GM19395 (cell line): Measurements from ENCODE around the gene TRIM14.
"Not testable (repeated sequence)": the region's sequence is repeated elsewhere in the genome, so short reads cannot be mapped to it uniquely, and the experiment has no call there.

Experiments used
- ATAC-seq: cut with Tn5 transposase; IDR thresholded peaks from one replicate; pipeline ENCODE4 v1.9.1; 2021; ENCODE audit warnings: mild to moderate bottlenecking, moderate library complexity; ENCODE audit not compliant: unreplicated experiment

The TRIM14 gene

GRCh38 chr9:98142182-98142907, 23.3 kb upstream of the TRIM14 start:
- no peak for ATAC-seq

DNA sequence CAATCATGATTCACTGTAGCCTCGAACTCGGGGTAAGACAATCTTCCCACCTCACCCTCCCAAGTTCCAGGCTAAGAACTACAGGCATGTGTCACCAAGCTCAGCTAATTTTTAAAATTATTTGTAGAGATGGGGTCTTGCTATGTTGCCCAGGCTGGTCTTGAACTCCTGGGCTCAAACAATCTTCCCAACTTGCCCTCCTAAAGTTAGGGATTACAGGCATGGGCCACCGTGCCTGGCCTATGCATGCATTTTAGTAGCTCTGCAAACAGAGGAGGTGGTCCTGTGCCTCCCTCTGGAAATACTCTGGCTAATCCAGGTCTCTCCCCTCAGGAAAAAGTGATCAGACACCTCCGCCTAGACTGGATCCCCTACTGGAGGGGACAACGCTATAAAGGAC, 21.5 kb upstream of the TRIM14 start:
- ATAC-seq: no peak

GRCh38 chr9:98136489-98136888, 17.5 kb upstream of the TRIM14 start:
- ATAC-seq: no peak

GRCh38 chr9:98135938-98136337, 16.9 kb upstream of the TRIM14 start:
- no peak for ATAC-seq

- ATAC-seq: no peak
These were observed 16.5 kb upstream of the TRIM14 start for GRCh38 chr9:98135558-98135934.

DNA sequence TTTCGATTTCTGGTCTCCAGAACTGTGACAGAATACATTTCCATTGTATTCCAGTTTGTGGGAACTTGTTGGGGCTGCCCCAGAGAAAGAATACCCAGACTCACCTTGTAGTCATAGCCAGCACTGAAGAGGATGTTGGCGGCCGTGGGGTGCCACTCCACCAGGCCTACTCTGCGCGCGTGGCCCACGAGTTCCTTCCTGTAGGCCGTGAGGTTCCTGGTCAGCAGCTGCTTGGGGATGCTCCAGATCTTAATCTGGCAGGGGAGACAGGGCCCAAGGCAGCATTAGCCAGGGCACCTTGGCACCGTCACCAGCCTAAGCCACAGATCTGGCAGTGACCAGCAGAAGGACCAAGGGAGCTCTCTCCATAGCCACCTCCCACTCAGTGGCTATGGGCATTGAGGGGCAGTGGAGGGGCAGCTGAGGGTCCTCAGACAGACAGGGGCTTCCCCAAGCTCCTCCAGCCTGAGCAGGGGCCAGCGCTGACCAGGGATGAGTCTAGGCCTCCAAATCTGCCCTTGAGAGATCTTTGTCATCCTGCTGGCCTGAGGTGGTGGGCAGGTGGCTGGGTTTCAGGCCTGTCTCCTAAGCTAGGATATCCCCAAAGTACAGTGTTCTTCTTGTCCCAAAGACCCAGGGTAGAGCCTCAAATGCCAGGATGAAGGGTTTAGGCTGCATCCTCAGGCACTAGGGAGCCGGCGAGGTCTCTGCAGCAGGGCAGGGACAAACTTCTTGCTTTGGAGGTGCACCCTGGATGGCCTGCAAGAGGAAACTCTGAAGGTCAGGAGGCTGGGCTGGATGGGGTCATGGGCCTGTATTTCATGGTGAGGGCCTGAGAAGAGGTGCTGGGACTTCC, 15.9 kb upstream of the TRIM14 start:
- ATAC-seq: no peak

GRCh38 chr9:98132806-98133631, 14.0 kb upstream of the TRIM14 start:
- no peak for ATAC-seq

DNA sequence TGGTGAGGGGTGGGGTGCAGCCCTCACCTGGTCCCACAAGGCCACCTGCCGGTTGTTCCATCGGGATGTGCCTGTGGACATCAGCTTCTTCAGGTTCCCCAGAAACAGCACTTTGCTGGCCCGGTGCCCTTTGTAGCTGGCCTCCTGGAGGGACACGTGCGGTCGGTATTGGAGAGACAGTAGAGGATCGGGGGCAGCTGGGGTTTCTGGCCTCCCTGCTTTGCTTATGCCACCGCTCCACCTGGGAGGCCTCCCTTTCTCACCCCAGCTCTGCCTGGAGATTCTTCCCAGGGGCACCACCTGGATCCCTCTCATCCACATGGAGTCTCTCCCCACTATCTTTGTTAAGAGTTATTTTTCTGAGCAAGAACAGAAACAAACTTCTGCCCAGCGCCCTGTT, 13.1 kb upstream of the TRIM14 start:
- no peak for ATAC-seq

GRCh38 chr9:98130576-98131228, 11.7 kb upstream of the TRIM14 start:
- ATAC-seq: no peak

DNA sequence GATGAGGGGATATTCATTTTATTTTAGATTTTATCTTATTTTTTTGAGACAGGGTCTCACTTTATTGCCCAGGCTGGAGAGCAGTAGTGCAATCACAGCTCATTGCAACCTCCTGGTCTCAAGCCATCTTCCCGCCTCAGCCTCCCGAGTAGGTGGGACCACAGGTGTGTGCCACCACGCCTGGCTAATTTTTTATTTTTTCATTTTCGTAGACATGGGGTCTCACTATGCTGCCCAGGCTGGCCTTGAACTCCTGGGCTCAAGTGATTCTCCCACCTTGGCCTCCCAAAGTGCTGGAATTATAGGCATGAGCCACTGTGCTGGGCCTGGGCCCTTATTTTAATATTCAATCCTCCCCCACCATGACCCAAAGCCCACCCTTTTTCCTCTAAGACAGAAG, 11.0 kb upstream of the TRIM14 start:
- ATAC-seq: not testable (repeated sequence)

GRCh38 chr9:98129451-98129881, 10.4 kb upstream of the TRIM14 start:
- ATAC-seq: peak; percentile 78

- ATAC-seq: no peak
These were observed 9.3 kb upstream of the TRIM14 start for GRCh38 chr9:98128316-98128715.

GRCh38 chr9:98127226-98127625, 8.2 kb upstream of the TRIM14 start:
- no peak for ATAC-seq

- no peak for ATAC-seq
These were observed 5.8 kb upstream of the TRIM14 start for GRCh38 chr9:98124637-98125426.

- not testable (repeated sequence) for ATAC-seq
These were observed 5.1 kb upstream of the TRIM14 start for GRCh38 chr9:98124091-98124490.

DNA sequence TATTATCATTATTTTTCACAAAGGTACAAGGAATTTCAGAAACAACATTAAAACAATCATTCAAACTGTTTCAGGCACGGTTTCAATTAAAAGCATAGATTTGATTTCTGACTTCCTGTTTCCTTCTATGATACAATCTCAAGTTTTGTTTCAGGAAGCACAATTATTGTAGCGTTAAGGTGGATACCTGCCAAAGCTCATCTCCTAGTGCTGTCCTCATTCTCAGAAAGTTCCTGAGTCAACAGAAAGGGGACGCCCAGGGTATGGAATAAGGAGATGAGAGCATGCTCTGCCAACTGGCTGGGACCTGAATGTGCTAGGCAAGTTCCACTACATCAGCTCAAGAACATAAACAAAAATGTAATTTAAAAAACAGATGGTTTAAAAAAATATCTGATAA, 2.0 kb upstream of the TRIM14 start:
- no peak for ATAC-seq

- ATAC-seq: no peak
These were observed 1.5 kb upstream of the TRIM14 start for GRCh38 chr9:98120476-98120875.

GRCh38 chr9:98117984-98118639, 910 bp downstream of the TRIM14 start:
- peak; percentile 52 for ATAC-seq

GRCh38 chr9:98117097-98117496, 1.9 kb downstream of the TRIM14 start:
- ATAC-seq: not testable (repeated sequence)

DNA sequence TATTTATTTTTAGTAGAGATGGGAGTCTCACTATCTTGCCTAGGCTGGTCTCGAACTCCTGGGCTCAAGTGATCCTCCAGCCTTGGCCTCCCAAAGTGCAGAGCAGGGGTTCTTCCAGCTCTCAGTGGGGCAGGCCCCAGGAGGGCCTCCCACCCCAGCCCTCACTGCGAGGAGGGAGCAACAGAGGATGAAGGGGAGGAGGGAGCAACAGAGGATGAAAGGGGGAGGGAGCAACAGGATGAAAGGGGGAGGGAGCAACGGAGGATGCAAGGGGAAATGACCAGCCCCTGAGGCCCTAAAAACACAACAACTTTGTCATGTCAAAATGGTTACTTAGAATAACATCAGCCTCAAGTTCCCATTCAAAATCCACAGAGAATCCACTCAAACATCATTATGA, 10.0 kb downstream of the TRIM14 start:
- ATAC-seq: no peak
